Muscle layer of duodenum (tissue), 2 donors: Measurements from ENCODE around the gene ITGAV.

ENCODE experiments used
- H3K27ac ChIP-seq: one replicate; pipeline ENCODE4 v1.7.0; 2013; ENCODE audit warnings: mild to moderate bottlenecking, low read length
- H3K27me3 ChIP-seq: one replicate; pipeline ENCODE4 v1.7.0; 2013; ENCODE audit warnings: low read depth, mild to moderate bottlenecking, control low read depth, low read length
- H3K36me3 ChIP-seq, 2 donors: one replicate each; pipeline ENCODE4 v1.7.0; 2013; ENCODE audit warnings: low read length in 2 of 2, control low read depth in 1 of 2, mild to moderate bottlenecking in 1 of 2; ENCODE audit not compliant: insufficient read depth in 2 of 2, control insufficient read depth in 1 of 2
- H3K4me1 ChIP-seq, 2 donors: one replicate each; pipeline ENCODE4 v1.7.0; 2013; ENCODE audit warnings: low read length in 2 of 2, mild to moderate bottlenecking in 2 of 2, control low read depth in 1 of 2, moderate library complexity in 1 of 2; ENCODE audit not compliant: insufficient read depth in 2 of 2, control insufficient read depth in 1 of 2
- H3K4me3 ChIP-seq, 2 donors: one replicate each; pipeline ENCODE4 v1.7.0; 2013; ENCODE audit warnings: low read length in 2 of 2, low read depth in 1 of 2, mild to moderate bottlenecking in 1 of 2
- H3K9me3 ChIP-seq, 2 donors: one replicate each; pipeline ENCODE4 v1.7.0; 2013; ENCODE audit warnings: low read length in 2 of 2, control low read depth in 1 of 2, mild to moderate bottlenecking in 1 of 2; ENCODE audit not compliant: control insufficient read depth in 1 of 2
- donor health status: healthy.

Gene ITGAV

DNA sequence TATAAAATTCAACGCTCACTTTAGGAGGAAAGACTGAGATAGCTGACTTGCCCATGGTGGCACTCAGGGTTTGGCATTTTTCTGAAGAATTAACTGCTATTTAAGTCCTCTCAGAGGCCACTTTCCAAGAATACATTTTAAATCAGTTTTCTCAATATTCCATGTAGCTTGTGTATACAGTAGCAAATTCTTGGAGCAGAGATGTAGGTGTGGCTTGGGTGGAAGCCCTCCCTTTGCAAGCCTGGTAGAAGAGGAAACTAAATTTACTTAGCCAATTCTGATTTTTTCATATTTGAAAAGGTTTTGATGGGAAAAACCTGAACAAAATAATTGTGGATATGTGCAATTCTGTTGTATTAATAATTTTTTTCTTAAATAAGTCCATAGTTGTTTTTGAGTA is 14.0 kb upstream of the ITGAV start:
- Histone ChIP-seq H3K4me3 (no peak overlapping the region), H3K4me1 (peaks cover 9 to 12% of the 10 kb centered on the region in 2 donors), H3K27ac (peak overlapping the region; percentile 60), H3K36me3 (peaks cover 0 to 3% of the 10 kb centered on the region in 2 donors), H3K9me3 (no peaks in the 10 kb centered on the region), H3K27me3 (no peaks in the 10 kb centered on the region)

- H3K27me3 ChIP-seq: no peaks in the 10 kb centered on the region
- no peak overlapping the region for H3K4me3 ChIP-seq
- H3K9me3 ChIP-seq: no peaks in the 10 kb centered on the region
- peaks cover 9 to 12% of the 10 kb centered on the region in 2 donors for H3K4me1 ChIP-seq
- H3K36me3 ChIP-seq: peaks cover 0 to 3% of the 10 kb centered on the region in 2 donors
- H3K27ac ChIP-seq: no peak overlapping the region
Measured at GRCh38 chr2:186576614-186577013, 13.2 kb upstream of the ITGAV start.

DNA sequence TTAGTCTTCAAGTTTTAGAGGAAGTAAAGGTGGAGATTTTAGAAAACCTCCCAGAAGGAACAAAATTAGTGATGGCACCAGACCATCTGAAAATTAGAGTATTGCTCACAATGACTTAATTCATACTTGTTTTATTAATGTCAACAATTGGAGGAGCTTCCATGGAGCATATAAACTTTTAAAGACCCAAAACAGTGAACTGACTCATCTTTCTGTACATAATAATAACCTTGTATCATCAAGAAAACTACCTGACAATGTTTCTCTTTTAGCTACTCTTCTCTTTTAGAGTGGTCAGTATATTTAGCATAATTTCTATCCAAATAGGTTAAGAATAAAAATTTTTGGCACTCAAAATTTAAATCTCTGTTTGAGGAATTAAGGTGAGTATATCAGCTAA is 7.2 kb upstream of the ITGAV start:
- H3K9me3 ChIP-seq: no peaks in the 10 kb centered on the region
- no peaks in the 10 kb centered on the region for H3K36me3 ChIP-seq
- H3K27me3 ChIP-seq: no peaks in the 10 kb centered on the region
- H3K4me1 ChIP-seq: no peaks in the 10 kb centered on the region
- no peak overlapping the region for H3K27ac ChIP-seq
- H3K4me3 ChIP-seq: no peak overlapping the region

DNA sequence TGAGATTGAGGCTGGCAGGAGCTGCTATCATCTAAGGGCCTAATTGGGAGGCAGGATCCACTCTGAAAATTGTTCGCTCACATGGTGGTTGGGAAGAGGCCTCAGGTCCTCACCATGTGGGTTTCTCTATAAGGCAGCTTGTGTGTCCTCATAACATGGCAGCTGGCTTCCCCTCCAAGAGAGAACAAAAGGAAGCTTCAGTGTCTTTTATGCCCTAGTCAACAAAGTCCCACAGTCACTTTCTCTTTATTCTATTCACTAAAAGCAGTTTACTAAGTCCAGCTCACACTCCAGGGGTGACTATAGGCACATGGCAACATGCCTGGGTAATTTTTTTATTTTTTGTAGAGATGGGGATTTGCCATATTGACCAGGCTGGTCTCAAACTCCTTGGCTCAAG is 5.8 kb upstream of the ITGAV start:
- no peaks in the 10 kb centered on the region for H3K4me1 ChIP-seq
- no peak overlapping the region for H3K4me3 ChIP-seq
- H3K27ac ChIP-seq: no peak overlapping the region
- H3K27me3 ChIP-seq: no peaks in the 10 kb centered on the region
- H3K36me3 ChIP-seq: no peaks in the 10 kb centered on the region
- no peaks in the 10 kb centered on the region for H3K9me3 ChIP-seq

- H3K27ac ChIP-seq: no peak overlapping the region
- no peaks in the 10 kb centered on the region for H3K9me3 ChIP-seq
- H3K4me3 ChIP-seq: no peak overlapping the region
- peaks cover 0 to 22% of the 10 kb centered on the region in 2 donors for H3K36me3 ChIP-seq
- peaks cover 0 to 11% of the 10 kb centered on the region in 2 donors for H3K4me1 ChIP-seq
- H3K27me3 ChIP-seq: no peaks in the 10 kb centered on the region
Measured at GRCh38 chr2:186588421-186588820, 1.4 kb upstream of the ITGAV start.

DNA sequence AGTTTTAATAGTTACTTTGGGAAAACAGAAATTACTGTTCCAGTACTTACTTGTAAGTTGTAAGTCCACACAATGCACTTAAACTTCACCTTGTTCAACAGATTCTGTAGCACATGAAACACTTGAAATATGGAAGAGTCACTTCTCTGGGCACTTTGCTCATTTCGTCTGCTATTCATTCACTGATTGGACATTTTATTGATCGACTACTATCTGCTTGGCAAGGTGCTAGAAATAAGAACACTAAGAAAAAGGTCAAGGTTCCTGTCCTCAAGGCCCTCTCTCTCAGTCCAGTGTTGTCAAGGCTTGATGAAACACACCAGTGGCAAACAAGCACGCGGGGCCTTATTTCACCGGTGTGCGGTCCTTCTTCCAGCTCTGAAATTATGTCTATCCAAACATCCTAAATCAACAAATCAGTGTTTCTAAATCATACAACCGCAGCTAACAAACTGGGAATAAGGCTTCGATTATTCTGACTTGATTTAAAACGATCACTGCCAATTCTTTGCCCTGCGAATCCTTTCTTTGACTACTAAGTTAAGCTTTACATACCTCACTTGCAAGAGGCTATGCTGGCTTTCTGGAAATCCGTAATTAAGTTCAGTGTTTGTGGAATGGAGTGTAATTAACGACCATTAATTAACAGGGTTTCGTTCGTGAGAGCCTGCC is 780 bp upstream of the ITGAV start:
- H3K4me3 ChIP-seq: peak overlapping the region; percentile 89 to 92
- H3K27me3 ChIP-seq: no peaks in the 10 kb centered on the region
- H3K36me3 ChIP-seq: peaks cover 0 to 22% of the 10 kb centered on the region in 2 donors
- H3K4me1 ChIP-seq: peaks cover 3 to 13% of the 10 kb centered on the region in 2 donors
- peak overlapping the region; percentile 89 for H3K27ac ChIP-seq
- H3K9me3 ChIP-seq: no peaks in the 10 kb centered on the region

DNA sequence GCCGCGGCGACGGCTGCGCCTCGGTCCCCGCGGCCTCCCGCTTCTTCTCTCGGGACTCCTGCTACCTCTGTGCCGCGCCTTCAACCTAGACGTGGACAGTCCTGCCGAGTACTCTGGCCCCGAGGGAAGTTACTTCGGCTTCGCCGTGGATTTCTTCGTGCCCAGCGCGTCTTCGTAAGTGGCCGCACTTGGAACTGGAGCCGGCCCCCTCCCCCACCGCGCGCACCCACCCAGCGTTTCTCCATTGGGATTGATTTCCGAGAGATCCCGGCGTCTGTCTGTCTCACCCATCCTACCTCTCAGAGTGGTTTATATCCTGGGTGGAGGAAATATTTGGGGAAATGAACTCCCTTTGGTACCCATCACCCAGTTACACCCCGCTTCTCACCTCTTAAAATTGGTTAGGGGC is 498 bp downstream of the ITGAV start:
- H3K27me3 ChIP-seq: no peaks in the 10 kb centered on the region
- no peaks in the 10 kb centered on the region for H3K9me3 ChIP-seq
- H3K4me3 ChIP-seq: peak overlapping the region; percentile 89 to 92
- peaks cover 0 to 22% of the 10 kb centered on the region in 2 donors for H3K36me3 ChIP-seq
- H3K27ac ChIP-seq: peak overlapping the region; percentile 95
- peaks cover 9 to 25% of the 10 kb centered on the region in 2 donors for H3K4me1 ChIP-seq

DNA sequence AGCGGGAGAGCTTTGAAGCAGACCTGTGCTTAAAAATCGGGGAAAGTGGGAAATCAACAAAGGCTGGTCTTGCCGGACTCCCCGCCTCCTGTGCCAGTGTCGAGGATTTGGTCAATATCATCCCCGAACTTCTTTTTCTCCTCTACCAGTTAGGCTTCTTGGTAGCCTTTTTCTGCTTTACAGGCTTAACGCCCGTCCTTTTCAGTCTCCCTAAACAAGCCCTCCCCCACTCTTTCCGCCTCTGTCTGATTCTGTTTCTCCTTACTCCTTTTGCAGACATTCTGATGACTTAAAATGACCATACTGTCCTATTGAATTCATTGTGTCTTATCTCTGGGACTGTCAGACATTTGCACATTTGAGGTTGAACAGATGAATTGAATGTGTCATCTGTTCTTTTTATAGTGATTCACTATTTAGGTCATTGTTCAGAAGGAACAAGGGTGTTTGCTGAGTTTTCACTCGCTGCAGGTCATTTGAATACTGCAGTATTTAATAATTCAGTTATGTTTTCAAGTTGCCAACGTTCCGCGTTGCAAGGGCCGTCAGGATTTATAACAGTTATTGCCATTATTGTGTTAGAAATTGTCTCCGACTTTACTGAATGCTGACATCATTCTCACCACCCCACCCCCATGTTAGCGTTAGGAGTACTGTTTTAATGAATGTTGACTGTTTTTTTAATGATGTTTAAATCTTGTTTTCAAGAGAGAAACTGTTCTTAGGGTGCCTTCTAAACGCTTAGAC is 1.1 kb downstream of the ITGAV start:
- no peaks in the 10 kb centered on the region for H3K9me3 ChIP-seq
- no peaks in the 10 kb centered on the region for H3K27me3 ChIP-seq
- peak overlapping the region; percentile 89 to 92 for H3K4me3 ChIP-seq
- peak overlapping the region; percentile 95 for H3K27ac ChIP-seq
- peaks cover 9 to 31% of the 10 kb centered on the region in 2 donors for H3K4me1 ChIP-seq
- peaks cover 0 to 22% of the 10 kb centered on the region in 2 donors for H3K36me3 ChIP-seq

DNA sequence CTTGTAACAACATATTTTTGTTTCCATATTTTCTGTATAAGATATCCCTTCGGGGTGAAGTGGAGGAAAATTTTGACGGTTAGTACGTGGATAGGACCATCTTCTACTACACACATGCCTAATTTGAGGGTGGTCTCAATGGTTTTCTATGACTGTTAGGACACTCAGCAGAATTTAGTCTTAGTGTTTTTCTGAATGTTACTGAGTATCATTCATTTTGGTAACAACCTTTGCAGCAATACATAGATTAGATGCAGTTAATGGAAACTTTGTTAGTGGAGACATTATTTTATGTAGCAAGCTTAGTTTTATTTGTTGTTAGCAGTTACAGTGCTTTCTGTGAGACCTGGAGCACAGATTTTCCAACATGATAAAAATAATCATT is 1.6 kb downstream of the ITGAV start:
- no peaks in the 10 kb centered on the region for H3K27me3 ChIP-seq
- peak overlapping the region; percentile 89 to 92 for H3K4me3 ChIP-seq
- no peaks in the 10 kb centered on the region for H3K9me3 ChIP-seq
- H3K36me3 ChIP-seq: peaks cover 0 to 22% of the 10 kb centered on the region in 2 donors
- H3K4me1 ChIP-seq: peaks cover 9 to 36% of the 10 kb centered on the region in 2 donors
- peak overlapping the region; percentile 95 for H3K27ac ChIP-seq

- Histone ChIP-seq H3K36me3 (peaks cover 0 to 22% of the 10 kb centered on the region in 2 donors), H3K27ac (no peak overlapping the region), H3K4me1 (peaks cover 9 to 42% of the 10 kb centered on the region in 2 donors), H3K27me3 (no peaks in the 10 kb centered on the region), H3K9me3 (no peaks in the 10 kb centered on the region), H3K4me3 (peak overlapping the region; percentile 89 to 92)
Measured at GRCh38 chr2:186592137-186592875, 2.5 kb downstream of the ITGAV start.

GRCh38 chr2:186593523-186593922 is 3.7 kb downstream of the ITGAV start:
- Histone ChIP-seq H3K9me3 (no peaks in the 10 kb centered on the region), H3K27ac (no peak overlapping the region), H3K36me3 (peaks cover 0 to 22% of the 10 kb centered on the region in 2 donors), H3K4me3 (no peak overlapping the region), H3K4me1 (peaks cover 9 to 42% of the 10 kb centered on the region in 2 donors), H3K27me3 (no peaks in the 10 kb centered on the region)
